Activated naive CD8-positive, alpha-beta T cell treated with anti-CD3 and anti-CD28 coated beads, Interleukin-2, amount 50 U/mL, for 24 hours (primary cell): ENCODE results near the gene LMX1B.

Source experiments
- ATAC-seq: fragments of 150-1000 bp; cut with Tn5 transposase; one replicate; pipeline ENCODE4 v1.10.0; 2021
- DNase-seq: peaks from one replicate; pipeline ENCODE4 v3.0.0; 2021
- H3K27ac Mint-ChIP-seq: one replicate; pipeline ENCODE4 v1.8.0; 2021; ENCODE audit warnings: mild to moderate bottlenecking, mixed read lengths
- H3K27me3 Mint-ChIP-seq: one replicate; pipeline ENCODE4 v1.8.0; 2021; ENCODE audit warnings: mixed read lengths
- H3K36me3 Mint-ChIP-seq: one replicate; pipeline ENCODE4 v1.8.0; 2021; ENCODE audit warnings: low read depth, mixed read lengths
- H3K4me1 Mint-ChIP-seq: one replicate; pipeline ENCODE4 v1.8.0; 2021; ENCODE audit warnings: mixed read lengths
- H3K4me3 Mint-ChIP-seq: one replicate; pipeline ENCODE4 v1.8.0; 2021; ENCODE audit warnings: mild to moderate bottlenecking, moderate library complexity, mixed read lengths
- H3K9me3 Mint-ChIP-seq: one replicate; pipeline ENCODE4 v1.8.0; 2021; ENCODE audit warnings: mixed read lengths

Gene LMX1B

GRCh38 chr9:126676102-126676684, 62.5 kb downstream of the LMX1B start:
- Mint-ChIP-seq H3K4me1 (peaks cover 27% of the 10 kb centered on the region), H3K36me3 (no peaks in the 10 kb centered on the region), H3K27me3 (peaks cover 78% of the 10 kb centered on the region), H3K9me3 (no peaks in the 10 kb centered on the region), H3K27ac (no peak overlapping the region), H3K4me3 (no peak overlapping the region)
- ATAC-seq (no peak), DNase-seq (no peak)

GRCh38 chr9:126676685-126677143, 63.0 kb downstream of the LMX1B start:
- ATAC-seq (no peak), DNase-seq (peak; percentile 33)
- peaks cover 82% of the 10 kb centered on the region for H3K27me3 Mint-ChIP-seq
- H3K4me1 Mint-ChIP-seq: peaks cover 27% of the 10 kb centered on the region
- H3K4me3 Mint-ChIP-seq: no peak overlapping the region
- H3K27ac Mint-ChIP-seq: no peak overlapping the region
- no peaks in the 10 kb centered on the region for H3K9me3 Mint-ChIP-seq
- no peaks in the 10 kb centered on the region for H3K36me3 Mint-ChIP-seq

GRCh38 chr9:126677188-126678084, 63.7 kb downstream of the LMX1B start:
- H3K27ac Mint-ChIP-seq: no peak overlapping the region
- ATAC-seq: peak; percentile 42
- no peak overlapping the region for H3K4me3 Mint-ChIP-seq
- no peak for DNase-seq
- no peaks in the 10 kb centered on the region for H3K9me3 Mint-ChIP-seq
- H3K27me3 Mint-ChIP-seq: peaks cover 82% of the 10 kb centered on the region
- H3K36me3 Mint-ChIP-seq: no peaks in the 10 kb centered on the region
- H3K4me1 Mint-ChIP-seq: peaks cover 29% of the 10 kb centered on the region

GRCh38 chr9:126678989-126679388, 65.3 kb downstream of the LMX1B start:
- Mint-ChIP-seq H3K4me3 (no peak overlapping the region), H3K27me3 (peaks cover 82% of the 10 kb centered on the region), H3K36me3 (no peaks in the 10 kb centered on the region), H3K27ac (no peak overlapping the region), H3K9me3 (no peaks in the 10 kb centered on the region), H3K4me1 (peaks cover 35% of the 10 kb centered on the region)
- DNase-seq: no peak
- ATAC-seq: peak; percentile 84

GRCh38 chr9:126681336-126681735, 67.6 kb downstream of the LMX1B start:
- Mint-ChIP-seq H3K9me3 (no peaks in the 10 kb centered on the region), H3K27me3 (peaks cover 81% of the 10 kb centered on the region), H3K27ac (no peak overlapping the region), H3K4me1 (peaks cover 31% of the 10 kb centered on the region), H3K36me3 (no peaks in the 10 kb centered on the region), H3K4me3 (no peak overlapping the region)
- ATAC-seq (no peak), DNase-seq (no peak)

GRCh38 chr9:126682113-126682810, 68.5 kb downstream of the LMX1B start:
- DNase-seq: no peak
- ATAC-seq: no peak
- no peak overlapping the region for H3K4me3 Mint-ChIP-seq
- H3K4me1 Mint-ChIP-seq: peaks cover 24% of the 10 kb centered on the region
- H3K9me3 Mint-ChIP-seq: no peaks in the 10 kb centered on the region
- H3K36me3 Mint-ChIP-seq: no peaks in the 10 kb centered on the region
- no peak overlapping the region for H3K27ac Mint-ChIP-seq
- H3K27me3 Mint-ChIP-seq: peaks cover 79% of the 10 kb centered on the region

- DNase-seq (peak; percentile 10), ATAC-seq (no peak)
- H3K27ac Mint-ChIP-seq: no peak overlapping the region
- no peaks in the 10 kb centered on the region for H3K9me3 Mint-ChIP-seq
- no peak overlapping the region for H3K4me3 Mint-ChIP-seq
- peaks cover 18% of the 10 kb centered on the region for H3K4me1 Mint-ChIP-seq
- no peaks in the 10 kb centered on the region for H3K36me3 Mint-ChIP-seq
- H3K27me3 Mint-ChIP-seq: peaks cover 79% of the 10 kb centered on the region
Measured at GRCh38 chr9:126682928-126683697, 69.4 kb downstream of the LMX1B start.

- DNase-seq (no peak), ATAC-seq (no peak)
- H3K27ac Mint-ChIP-seq: no peak overlapping the region
- no peak overlapping the region for H3K4me3 Mint-ChIP-seq
- peaks cover 76% of the 10 kb centered on the region for H3K27me3 Mint-ChIP-seq
- H3K4me1 Mint-ChIP-seq: peaks cover 15% of the 10 kb centered on the region
- no peaks in the 10 kb centered on the region for H3K36me3 Mint-ChIP-seq
- no peaks in the 10 kb centered on the region for H3K9me3 Mint-ChIP-seq
Measured at GRCh38 chr9:126683698-126684044, 69.9 kb downstream of the LMX1B start.

- no peaks in the 10 kb centered on the region for H3K36me3 Mint-ChIP-seq
- DNase-seq: no peak
- ATAC-seq: no peak
- H3K27me3 Mint-ChIP-seq: peaks cover 79% of the 10 kb centered on the region
- no peak overlapping the region for H3K27ac Mint-ChIP-seq
- H3K4me1 Mint-ChIP-seq: peaks cover 9% of the 10 kb centered on the region
- H3K4me3 Mint-ChIP-seq: no peak overlapping the region
- no peaks in the 10 kb centered on the region for H3K9me3 Mint-ChIP-seq
Measured at GRCh38 chr9:126684345-126684744, 70.6 kb downstream of the LMX1B start.

- no peak overlapping the region for H3K4me3 Mint-ChIP-seq
- H3K36me3 Mint-ChIP-seq: no peaks in the 10 kb centered on the region
- ATAC-seq (no peak), DNase-seq (no peak)
- no peaks in the 10 kb centered on the region for H3K9me3 Mint-ChIP-seq
- peaks cover 8% of the 10 kb centered on the region for H3K4me1 Mint-ChIP-seq
- peaks cover 80% of the 10 kb centered on the region for H3K27me3 Mint-ChIP-seq
- no peak overlapping the region for H3K27ac Mint-ChIP-seq
Measured at GRCh38 chr9:126684965-126685465, 71.3 kb downstream of the LMX1B start.

- no peaks in the 10 kb centered on the region for H3K9me3 Mint-ChIP-seq
- no peaks in the 10 kb centered on the region for H3K36me3 Mint-ChIP-seq
- DNase-seq (no peak), ATAC-seq (no peak)
- no peak overlapping the region for H3K27ac Mint-ChIP-seq
- H3K4me3 Mint-ChIP-seq: no peak overlapping the region
- peaks cover 6% of the 10 kb centered on the region for H3K4me1 Mint-ChIP-seq
- peaks cover 59% of the 10 kb centered on the region for H3K27me3 Mint-ChIP-seq
Measured at GRCh38 chr9:126687930-126688461, 74.3 kb downstream of the LMX1B start.

- H3K4me1 Mint-ChIP-seq: peaks cover 2% of the 10 kb centered on the region
Measured at GRCh38 chr9:126688617-126689016, 74.9 kb downstream of the LMX1B start.

GRCh38 chr9:126689027-126689825, 75.5 kb downstream of the LMX1B start:
- no peak overlapping the region for H3K27ac Mint-ChIP-seq
- no peaks in the 10 kb centered on the region for H3K36me3 Mint-ChIP-seq
- no peak for ATAC-seq
- H3K4me3 Mint-ChIP-seq: no peak overlapping the region
- no peaks in the 10 kb centered on the region for H3K9me3 Mint-ChIP-seq
- peaks cover 48% of the 10 kb centered on the region for H3K27me3 Mint-ChIP-seq
- H3K4me1 Mint-ChIP-seq: no peaks in the 10 kb centered on the region
- no peak for DNase-seq

More at GRCh38 chr9:126688617-126689016, 74.9 kb downstream of the LMX1B start:
- Mint-ChIP-seq H3K36me3 (no peaks in the 10 kb centered on the region), H3K27ac (no peak overlapping the region), H3K9me3 (no peaks in the 10 kb centered on the region), H3K27me3 (peaks cover 54% of the 10 kb centered on the region), H3K4me3 (no peak overlapping the region)
- DNase-seq: no peak
- ATAC-seq: no peak
